ENCODE results near the gene MME.
"Not testable (repeated sequence)": the region's sequence is repeated elsewhere in the genome, so short reads cannot be mapped to it uniquely, and the experiment has no call there.

The MME gene

DNA sequence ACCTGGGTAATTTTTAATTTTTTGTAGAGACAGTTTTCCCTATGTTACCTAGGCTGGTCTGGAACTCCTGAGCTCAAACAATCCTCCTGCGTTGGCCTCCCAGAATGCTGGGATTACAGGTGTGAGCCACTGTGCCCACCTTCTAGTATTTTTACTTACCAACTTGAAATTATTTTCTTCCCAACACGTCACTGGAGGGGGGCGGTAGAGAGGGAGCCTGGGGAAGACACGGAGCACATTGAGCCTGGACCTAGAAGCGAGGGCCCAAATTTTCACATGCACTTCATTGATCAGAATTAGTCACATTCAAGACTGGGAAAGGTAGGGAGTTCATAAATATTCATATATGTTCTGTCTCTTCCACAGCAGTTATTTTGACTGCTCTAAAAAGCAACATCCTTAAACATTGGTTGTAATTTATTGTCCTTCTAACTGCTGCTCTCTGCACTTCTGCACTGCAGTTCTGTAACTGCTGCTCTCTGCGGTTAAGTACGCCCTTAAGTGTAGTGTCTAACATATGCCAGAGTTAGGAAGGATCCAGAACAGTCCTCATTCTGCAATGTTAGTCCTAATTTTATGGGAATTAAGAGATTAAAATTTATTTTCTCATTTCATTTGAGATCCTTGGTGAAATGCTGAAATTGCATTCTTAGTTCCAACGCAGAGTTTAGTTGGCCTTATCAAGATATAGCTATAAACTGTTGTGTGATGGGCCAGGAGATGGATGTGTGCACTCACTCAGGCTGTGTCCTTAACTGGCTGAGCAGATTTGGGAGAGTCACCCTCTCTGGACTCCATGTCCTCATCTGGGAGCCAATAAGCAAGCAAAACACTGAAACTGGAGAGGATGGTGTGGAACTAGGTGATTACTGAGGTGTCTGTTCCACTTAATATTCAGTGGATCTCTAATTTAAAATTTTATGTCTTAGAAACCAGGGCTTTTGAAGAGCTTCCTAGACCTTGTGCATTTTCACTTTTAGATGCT lies 115.1 kb downstream of the MME start:
- no peak for DNase-seq

GRCh38 chr3:155196131-155197021 lies 116.3 kb downstream of the MME start:
- DNase-seq: no peak

DNA sequence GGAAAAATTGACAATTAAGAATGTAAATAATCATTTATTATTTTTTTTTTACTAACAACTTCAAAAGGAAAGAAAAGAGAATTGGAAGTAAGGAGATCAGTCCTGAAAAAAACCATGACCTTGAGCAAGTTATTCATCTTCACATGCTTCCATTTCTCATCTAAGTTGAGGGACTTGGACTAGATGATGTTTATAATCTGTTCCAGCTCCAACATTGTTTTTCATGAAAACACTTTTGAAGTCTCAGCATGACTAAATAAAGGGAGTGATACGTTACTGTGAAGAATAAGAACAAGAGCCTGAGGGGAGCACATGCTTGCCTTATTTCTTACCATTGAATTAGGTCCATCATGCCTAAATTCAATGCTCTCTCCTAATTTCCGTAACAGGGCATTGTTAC lies 117.7 kb downstream of the MME start:
- DNase-seq: no peak

- DNase-seq: peak; percentile 6
Observed at GRCh38 chr3:155202626-155203025, 122.5 kb downstream of the MME start.

- DNase-seq: no peak
Observed at GRCh38 chr3:155204851-155205250, 124.7 kb downstream of the MME start.

DNA sequence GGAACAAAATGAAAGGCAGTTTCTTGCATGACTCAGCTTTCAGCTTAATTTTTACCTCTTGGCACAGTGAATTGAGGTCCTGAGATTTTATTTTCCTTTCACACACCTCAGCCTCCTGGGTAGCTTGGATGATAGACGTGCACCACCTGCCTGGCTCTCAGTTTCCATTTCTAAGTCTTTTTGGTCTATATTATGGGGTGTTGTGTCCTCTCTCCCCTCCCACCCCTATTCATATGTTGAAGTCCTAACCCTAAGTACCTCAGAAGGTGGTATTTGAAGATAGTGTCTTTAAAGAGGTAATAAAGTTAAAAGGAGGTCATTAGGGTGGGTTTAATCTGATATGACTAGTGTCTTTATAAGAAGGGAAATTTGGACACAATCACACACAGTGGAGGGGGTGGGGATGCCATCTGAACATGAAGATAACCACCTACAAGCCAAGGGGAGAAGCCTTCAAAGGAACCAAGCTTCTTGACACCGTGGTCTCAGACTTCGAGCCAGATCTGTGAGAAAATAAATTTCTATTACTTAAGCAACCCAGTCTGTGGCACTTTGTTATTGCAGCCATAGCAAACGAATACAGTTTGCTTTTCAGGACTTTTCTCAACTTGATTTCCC lies 128.2 kb downstream of the MME start:
- no peak for DNase-seq

- no peak for DNase-seq
Observed at GRCh38 chr3:155210736-155211135, 130.6 kb downstream of the MME start.

GRCh38 chr3:155211266-155211665 lies 131.1 kb downstream of the MME start:
- no peak for DNase-seq

GRCh38 chr3:155211940-155212339 lies 131.8 kb downstream of the MME start:
- DNase-seq: no peak

- not testable (repeated sequence) for DNase-seq
Observed at GRCh38 chr3:155216007-155216406, 135.9 kb downstream of the MME start.

GRCh38 chr3:155217591-155217990 lies 137.5 kb downstream of the MME start:
- no peak for DNase-seq

- DNase-seq: no peak
Observed at GRCh38 chr3:155218462-155218861, 138.3 kb downstream of the MME start.

- no peak for DNase-seq
Observed at GRCh38 chr3:155219106-155219505, 139.0 kb downstream of the MME start.

DNA sequence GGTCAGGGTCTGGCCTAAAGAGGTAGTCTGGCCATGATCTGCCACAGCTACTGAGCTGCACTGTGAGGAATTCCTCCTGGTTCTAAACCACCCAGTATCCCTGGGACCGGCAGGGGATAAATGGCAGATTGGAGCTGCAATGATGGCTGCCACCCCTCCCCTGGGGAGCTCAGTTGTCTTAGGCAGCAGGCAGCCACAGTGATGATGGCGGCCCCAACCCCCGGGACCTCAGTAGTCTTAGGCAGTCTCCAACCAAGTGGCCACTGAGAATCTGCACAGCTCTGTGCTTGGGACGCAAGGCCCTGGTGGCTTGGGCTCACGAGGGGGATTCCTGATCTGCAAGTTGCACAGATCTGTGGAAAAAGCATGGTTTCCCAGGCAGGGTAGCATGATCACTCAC lies 145.3 kb downstream of the MME start:
- no peak for DNase-seq

DNA sequence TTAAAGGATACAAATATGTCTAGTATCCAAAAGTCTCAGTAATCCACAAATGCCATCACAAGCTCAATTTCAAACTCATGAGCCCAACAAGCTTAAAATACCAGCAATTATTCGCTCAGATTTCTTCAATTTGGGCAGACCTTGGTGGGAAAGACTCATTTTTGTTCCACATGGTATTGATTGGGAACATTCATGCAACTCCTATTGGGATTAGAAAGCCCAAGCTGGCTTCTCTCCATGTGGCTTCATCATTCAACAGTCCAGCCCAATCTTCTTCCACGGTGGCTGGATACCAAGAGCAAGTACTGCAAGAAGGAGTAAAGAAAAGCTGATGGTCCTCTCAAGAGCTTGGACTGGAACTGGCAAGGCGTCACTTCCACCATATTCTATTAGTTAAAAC lies 147.0 kb downstream of the MME start:
- no peak for DNase-seq

- DNase-seq: no peak
Observed at GRCh38 chr3:155228676-155229075, 148.6 kb downstream of the MME start.

GRCh38 chr3:155229086-155229485 lies 149.0 kb downstream of the MME start:
- no peak for DNase-seq

- DNase-seq: peak; percentile 23
Observed at GRCh38 chr3:155230382-155230781, 150.3 kb downstream of the MME start.

DNA sequence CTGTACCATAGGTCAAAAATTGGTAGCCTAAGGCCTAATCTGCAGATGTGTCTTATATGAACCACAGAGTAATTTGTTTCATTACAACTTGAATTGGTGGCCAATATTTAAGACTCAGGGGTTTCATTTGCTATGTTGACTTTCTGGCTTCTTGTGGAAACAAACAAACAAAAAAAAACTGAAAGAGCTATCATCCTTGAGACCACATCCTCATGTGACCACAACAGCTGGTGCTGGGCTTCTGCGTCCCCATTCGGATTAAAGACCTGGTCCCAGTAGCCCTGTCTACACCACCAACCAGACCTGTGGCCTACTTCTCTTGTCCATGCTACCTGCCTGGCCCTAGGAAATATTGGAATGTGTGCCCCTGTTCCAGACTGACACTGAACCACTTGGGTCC lies 151.7 kb downstream of the MME start:
- no peak for DNase-seq

GRCh38 chr3:155232605-155233004 lies 152.5 kb downstream of the MME start:
- DNase-seq: peak; percentile 89

GRCh38 chr3:155233213-155233612 lies 153.1 kb downstream of the MME start:
- peak; percentile 95 for DNase-seq
